GM18868 (cell line): ENCODE data around the gene SNAP23.

ENCODE experiments used
- ATAC-seq: cut with Tn5 transposase; IDR thresholded peaks from one replicate; pipeline ENCODE4 v1.9.1; 2021; ENCODE audit warnings: mild to moderate bottlenecking, moderate library complexity; ENCODE audit not compliant: unreplicated experiment

The SNAP23 gene

DNA sequence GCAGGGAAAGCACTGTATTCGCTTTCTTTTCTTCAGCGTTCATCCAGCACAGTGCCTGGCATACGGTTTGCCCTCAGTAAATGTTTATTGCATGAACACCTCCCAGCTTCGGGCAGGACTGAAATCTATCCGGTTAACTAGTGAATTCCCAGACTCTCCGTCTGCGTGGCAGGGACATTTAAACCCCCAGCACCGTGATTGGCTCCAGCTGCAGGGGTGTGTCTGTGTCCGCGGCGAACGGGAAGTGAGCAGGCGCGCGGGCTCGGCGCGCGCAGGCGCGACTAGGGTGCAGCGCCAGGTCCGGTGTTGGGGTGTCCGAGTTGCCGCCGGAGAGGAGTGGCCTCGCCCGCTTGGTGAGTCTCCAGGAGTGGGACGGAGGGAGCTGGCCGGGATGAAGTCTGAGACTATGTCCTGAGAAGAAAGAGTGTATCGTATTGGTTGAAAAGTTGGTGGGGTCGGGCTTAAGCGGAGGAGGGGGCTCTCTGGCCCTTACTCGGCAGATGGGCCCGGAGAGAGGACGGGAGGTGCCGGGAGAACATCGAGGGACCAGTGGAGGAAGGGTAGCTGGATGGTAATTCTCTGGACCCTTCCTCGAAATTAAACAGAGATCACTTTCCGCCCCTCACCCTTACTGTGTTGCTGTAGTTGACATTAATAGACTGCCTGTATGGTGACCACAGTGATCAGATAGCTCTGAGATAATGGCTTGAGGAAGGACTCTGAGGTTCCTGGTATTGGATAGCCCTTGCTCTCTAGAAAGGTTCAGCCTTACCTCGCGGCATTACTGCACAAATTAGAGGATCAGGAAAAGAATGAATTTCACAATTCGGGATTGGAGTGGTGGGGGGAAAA lies at the start of gene SNAP23:
TSS of gene SNAP23 (plus strand) at position 274 of the 852 bp plus-strand sequence. CDS start 16,213 bp downstream, outside the sequence.
- ATAC-seq: peak; percentile 70

DNA sequence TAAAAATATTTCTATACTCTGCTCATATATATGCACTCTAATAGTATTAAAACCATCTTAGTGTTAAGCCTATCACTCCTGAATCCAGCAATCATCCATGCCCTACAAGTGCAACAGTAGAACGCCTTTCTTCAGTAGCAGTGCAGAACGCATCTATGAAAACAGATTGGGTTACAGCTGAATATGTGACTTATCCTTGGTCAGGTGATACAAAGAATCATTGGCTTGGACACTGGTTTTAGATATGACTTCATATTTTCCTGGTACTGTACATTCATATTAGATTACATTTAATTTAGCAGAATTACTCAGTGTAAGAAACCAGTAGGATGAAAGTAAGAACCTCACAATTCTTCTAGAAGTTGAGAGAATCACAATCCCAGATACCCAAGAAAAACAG lies 47.8 kb upstream of the SNAP23 start:
- ATAC-seq: no peak

DNA sequence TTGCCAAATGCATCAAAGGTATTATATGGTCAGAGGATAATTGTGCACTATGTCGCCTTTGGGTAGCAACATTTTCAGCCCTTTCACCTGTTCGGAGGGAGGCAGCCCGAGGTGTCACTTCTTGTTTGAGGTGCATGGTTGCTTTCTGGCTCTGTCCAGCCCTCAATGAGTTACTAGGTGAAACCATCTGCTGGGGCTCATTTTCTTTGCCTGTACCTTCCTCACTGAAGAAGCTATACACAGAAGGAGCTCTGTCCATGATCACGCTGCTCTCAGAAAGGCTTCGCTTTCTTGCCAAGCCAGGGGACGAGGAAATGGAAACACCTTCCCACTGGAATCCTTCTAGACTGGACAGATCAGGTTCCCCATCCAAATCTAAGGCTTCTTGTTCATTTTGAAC lies 47.2 kb upstream of the SNAP23 start:
- ATAC-seq: no peak

DNA sequence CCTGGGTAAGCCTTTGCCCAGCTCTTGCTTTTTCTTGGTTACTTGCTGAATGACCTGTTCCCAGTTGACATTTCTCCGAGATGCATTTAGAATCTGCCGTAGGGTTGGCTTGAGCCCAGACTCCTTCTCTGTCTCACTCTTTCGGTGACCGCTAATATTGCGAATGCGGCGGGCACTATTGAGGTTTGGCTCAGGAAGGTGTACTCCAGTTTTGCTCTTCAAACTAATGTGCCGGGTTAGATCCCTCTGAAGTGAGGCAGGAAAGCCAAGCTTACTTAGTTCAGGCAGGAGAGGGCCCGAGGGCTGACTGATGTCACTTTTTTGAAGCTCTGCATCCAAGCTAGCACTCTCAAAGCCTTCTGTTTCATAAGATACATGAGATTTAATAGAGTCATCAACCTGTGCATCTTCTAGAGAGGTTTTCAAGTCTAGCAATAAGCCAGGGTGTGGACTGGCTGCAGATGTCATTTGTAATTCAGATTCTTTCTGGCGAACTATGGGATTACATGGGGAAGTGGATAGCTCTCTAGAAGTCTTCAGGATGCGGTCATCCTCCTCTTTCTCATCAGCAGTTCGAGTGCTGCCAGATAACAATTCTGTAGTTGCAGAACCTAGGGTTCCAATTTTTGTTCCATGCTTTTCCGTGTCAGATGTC lies 45.5 kb upstream of the SNAP23 start:
- ATAC-seq: no peak

DNA sequence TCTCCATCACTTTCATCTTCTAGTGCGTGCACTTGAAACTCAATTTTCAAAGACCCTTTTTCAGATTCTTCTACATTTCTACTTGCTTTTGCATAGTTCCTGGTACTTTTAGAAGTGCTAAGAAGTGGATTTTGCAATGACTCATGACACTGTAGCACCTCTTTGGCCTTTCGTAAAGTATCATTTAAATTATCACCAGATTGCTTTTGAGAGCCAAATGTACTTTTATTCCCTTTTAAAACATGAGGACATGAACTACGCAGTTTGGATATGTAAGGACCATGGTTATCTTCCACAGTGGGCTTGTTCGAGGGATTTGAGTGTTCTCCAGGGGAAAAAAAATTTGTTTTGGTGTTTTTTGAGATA lies 45.0 kb upstream of the SNAP23 start:
- ATAC-seq: no peak

DNA sequence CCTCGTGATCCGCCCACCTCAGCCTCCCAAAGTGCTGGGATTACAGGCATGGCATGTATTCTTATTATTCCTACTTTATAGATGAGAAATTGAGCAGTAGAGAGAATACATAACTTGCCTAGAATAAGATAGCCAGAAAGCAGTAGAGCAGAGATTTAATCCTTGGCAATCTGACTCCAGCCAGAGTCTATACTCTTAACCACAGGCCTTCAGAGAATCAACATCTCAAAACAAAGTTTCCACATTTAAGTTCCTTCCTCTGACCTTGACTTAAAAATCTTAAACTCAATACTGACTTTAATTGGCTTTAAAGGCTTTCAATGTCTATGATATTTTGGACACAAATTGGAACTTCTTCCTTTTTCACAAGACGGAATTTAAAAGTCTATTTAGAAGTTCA lies 41.6 kb upstream of the SNAP23 start:
- ATAC-seq: no peak

DNA sequence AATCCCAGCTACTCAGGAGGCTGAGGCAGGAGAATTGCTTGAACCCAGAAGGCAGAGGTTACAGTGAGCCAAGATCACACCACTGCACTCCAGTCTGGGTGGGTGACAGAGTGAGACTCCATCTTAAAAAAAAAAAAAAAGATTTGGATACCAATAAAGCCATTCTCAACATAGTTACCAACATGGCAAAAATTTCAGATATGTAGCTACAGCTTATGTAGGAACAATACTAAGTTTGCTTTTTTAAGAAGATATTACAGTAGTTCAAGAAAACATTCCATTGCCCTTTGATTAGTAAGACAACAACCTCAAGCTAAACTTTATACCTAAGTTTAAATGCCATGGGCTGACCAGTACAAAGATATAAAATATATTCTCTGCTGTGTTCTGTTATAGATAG lies 38.9 kb upstream of the SNAP23 start:
- ATAC-seq: no peak

DNA sequence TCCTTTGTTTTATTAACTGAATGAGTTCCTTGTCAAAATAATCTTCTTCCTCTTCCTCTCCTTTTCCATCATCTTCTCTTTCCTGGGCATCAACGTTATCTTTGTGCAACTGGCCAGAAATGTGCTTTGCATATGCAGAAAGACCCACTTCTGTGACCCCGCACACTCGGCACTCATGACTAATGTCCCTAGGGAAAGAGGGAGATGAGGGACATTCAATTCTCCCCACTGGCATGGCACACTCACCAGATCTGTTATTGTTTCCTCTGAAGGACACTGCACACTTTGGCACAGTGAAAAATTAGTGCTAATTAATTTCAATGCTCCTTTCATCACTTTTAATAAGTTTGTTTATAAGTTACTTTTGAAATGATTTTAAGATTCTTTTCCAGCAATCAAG lies 38.5 kb upstream of the SNAP23 start:
- no peak for ATAC-seq

DNA sequence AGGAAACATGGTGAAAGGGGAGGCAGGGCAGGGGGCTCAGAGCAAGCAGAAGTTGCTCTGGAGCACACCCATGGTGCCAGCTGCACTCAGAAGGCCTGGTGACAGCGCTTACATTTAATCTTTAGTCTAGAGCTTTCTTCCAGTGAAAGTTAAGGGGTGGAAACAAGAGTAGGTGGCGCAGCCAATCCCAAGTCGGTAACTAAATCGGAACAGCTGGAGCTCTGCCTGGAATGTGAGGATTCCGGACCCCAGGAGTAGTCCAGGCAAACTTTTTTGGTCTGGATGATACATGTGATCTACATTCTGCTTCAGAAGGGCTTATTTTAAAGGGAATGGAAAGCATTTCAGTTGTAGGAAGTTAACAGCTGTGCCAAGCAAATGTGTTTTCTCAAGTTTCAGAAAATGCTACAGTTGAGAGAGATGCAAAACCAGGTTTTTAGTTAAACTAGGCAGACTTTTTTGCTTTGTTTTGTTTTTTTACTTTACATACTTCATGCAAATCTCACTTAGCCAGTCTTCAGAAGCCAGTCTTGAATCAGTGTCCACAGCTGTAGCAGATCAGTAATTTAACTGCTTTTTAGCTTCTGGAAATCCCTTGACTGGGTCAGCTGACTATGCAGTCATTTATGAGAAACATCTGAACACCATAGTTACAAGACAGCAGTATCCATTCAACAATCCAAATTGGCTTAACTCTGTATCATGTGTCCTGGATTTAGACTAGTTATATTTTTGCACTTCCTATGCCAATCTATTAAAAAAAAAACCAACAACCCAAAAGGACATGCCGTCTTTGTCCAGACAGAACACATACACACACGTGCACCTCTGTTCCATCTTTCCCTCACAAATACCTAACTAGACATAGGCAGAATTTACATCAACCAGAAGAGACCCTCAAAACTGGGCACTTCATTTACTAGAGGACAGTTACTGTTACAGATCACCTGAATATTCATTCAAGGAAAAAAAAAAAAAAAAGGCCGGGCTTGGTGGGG lies 37.7 kb upstream of the SNAP23 start:
- peak; percentile 67 for ATAC-seq

DNA sequence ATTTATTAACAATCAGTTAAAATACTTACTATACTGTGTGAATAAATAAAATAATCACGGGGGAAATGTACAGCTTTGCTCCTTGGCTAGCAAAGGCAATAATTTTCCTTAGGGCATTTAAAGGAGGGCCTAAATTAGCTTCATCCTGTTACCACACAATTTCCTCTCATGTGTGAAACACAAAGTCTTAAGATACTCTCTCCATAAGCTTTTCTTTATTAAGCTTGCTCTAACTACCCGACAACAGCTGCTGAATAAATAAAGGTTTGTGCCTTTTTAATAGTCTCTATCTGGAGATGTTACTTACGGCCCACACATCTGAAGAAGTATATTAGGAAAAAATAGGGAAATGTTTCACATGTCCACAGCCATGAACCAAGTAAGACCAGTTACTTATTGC lies 34.2 kb upstream of the SNAP23 start:
- ATAC-seq: no peak

DNA sequence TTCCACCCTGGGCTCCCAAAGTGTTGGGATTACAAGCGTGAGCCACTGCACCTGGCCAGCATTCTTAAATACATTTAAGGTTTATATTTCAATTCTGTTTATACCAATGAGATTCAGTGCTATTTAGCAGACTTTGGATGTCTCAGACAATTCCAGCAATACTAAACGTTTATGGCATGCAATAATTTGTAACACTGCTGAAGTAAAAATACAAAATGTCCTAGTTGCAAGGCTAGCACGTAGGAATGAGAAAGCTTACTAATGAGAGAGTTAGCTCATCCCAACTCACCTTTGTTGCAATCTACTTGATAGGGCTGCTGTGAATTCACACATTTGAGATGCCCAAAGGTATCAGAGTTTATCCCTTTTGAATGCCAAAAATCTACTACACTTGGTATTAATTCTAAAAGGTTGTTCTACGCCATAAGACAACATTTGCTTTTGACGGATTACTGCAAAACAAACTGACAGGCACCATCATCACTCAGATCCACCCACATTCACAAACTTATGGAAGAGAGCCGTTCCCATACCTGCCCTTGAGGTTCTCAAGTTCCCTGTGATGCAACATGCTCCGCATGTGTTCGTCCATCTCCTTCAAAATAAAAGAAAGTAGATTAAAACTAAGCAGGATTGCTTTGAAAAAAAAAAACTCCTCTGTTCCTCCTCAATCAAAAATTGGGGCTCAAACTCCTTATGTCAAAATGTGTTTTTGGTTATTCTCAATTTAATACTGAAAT lies 29.7 kb upstream of the SNAP23 start:
- ATAC-seq: no peak

DNA sequence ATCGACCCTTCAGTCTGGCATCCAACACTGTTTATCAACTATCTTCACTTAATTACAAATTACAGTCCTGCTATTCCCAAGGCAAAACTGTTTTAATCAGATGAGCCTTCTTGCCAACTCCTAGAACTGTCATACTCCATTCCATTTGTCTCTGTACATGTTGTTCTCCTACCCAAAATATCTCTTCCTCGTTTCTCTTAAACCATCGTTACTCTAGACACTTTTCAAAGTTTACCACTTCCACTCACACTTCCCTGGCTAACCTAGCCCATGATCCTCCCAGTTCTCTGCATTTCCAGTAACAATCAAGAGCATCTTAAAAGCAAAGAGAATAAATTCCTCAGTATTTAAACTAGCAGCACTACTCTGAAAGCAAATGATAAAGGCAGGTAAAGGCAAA lies 24.4 kb upstream of the SNAP23 start:
- no peak for ATAC-seq

DNA sequence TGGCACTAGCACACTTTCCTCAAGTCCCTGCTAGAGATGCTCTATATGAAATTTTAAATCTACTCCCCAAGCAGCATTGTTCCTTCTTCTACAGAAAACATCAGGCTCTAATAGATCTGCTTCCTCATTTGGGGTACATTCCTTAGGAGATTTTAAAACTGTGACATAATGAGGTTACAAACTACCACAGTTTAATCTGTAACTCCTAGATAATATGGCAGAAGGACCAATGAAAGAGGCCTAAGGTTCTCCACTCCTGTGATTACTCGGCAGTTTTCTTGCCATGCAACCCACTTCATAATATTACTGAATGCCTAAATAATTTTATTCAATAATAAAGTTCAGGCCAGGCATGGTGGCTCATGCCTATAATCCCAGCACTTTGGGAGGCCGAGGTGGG lies 20.6 kb upstream of the SNAP23 start:
- no peak for ATAC-seq

DNA sequence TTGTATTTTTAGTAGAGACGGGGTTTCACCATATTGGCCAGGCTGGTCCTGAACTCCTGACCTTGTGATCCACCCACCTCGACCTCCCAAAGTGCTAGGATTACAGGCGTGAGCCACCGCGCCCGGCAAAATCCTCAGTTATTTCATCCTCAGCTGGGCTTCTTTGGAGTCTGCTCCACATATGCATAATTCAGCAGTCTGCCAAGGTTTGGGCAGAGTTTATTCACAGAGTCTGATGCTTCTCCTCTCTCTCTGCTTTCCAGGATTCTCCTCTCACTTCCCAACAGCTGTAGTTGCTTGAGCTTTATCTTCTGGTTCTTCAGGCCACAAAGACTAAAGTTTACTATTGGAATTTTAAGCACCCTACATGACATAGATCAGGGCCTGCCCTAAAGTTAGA lies 12.7 kb upstream of the SNAP23 start:
- no peak for ATAC-seq

DNA sequence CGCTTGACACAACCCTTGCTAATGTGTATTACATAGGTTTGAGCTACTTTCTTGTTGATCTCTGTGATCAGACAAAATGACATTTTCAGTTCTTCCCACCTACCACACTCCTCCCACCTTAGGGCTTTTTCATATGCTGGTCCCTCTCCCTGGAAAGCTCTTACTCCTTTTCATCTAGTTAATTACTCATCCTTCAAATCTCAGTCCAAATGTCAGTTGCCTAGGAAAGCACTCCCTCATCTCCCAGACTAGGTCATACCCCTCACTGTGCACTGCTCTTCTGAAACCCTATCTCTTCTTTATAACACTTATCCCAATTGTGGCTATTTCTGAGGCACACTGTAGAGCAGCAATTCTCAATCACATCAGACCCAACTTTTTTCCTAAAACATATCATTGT lies 11.8 kb upstream of the SNAP23 start:
- no peak for ATAC-seq

DNA sequence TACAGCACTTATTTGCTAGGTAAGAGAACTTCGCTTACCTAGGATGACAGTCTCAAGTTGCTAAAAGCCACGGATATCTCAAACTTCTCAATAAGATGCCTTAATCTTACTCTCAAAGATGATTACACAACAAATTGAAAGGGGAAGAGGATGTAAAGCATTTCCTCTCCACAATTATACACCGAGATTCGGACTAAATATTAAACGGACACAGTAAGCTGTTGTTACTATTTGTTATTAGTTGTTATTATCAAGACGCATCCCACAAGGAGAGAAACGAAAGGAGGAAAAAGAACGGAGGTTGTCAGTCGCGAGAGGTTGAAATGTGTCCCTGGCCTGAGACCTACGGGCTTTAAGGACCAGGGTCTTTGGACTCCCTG lies 5.2 kb upstream of the SNAP23 start:
- no peak for ATAC-seq

DNA sequence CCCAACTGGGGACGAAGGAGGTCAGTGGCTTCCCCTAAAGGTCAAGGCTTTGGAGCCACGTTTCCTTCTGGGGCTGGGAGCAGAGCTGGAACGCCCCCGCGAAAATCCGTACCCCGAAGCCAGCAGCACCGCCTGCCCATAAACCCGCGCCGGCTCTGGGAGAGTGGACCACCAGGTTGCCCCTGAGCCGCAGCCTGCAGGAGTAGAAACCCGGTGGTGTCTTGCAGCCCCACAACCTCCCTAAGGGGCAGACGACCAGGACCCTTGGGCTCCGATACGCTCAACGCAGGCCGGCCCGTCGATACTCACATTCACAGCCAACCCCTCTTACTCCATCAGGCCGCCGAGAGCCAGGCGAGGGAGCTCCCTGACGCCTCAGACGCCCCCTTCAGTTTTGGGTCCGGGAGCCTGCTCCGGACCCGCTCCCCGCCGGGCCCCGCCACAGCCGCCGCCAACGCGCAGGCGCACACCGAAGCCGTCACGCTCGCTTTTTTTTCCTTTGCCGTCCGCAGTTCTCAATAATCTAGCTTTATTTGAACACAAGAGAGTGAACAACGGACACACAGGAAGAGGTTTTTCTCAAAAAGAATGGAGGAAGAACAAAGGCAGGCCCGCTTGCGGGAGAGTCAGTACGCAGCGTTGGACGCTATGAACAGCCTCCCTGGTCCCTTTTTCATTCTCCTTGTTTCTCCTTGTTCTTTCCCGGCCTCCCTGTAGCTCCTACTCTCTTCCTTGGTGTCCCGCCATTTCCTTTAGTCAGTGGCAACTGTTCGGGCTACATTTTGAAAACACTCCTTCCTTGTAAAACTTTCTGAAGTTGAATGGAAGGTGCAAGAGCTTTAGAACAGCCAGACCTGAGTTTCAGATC lies 4.5 kb upstream of the SNAP23 start, which contains the start of gene ZNF106:
TSS of gene ZNF106 (minus strand) at position 471 of the 868 bp plus-strand sequence. CDS start 18,852 bp downstream, outside the sequence.
- ATAC-seq: peak; percentile 68

DNA sequence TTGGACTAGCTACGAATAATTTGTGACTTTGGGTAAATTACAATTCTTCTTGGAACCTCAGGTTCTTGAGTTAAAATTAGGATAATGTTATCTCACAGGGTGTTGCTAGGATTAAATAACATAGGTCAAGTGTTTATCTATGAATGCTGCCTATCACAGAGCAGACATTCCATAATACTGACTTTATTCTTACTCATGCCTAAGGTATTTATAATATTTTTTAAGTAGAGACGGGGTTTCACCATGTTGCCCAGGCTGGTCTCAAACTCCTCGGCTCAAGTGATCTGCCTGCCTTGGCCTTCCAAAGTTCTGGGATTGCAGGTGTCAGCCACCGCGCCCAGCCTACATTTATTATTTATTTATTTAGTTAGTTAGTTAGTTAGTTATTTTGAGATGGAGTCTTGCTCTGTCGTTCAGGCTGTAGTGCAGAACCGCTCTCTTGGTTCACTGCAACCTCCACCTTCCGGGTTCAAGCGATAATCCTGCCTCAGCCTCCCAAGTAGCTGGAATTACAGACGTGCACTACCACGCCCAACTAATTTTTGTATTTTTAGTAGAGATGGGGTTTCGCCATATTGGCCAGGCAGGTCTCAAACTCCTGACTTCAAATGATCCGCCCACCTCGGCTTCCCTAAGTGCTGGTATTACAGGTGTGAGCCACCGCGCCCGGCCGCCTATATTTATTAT lies 3.8 kb upstream of the SNAP23 start:
- ATAC-seq: no peak

DNA sequence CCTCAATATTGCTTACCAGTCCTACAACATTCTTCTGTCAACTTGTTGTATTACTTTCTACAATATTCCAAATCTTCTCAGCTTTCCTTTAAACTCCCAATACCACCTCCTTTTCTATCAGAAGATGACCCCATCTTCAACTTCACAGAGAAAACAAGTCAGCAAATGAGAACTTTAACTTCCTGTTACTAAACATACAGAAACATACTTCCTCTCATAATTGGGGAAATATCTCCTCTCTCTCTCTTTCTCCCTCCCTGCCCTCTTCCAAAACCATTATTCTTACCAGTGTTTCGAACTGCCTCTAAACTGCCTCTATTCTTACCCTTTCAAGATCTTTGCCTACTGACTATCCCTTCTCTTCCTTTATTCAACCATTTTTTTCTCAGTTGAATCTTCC lies 1.8 kb upstream of the SNAP23 start:
- no peak for ATAC-seq
